Gastrocnemius medialis (tissue), 4 donors: Measurements from ENCODE around the gene ATP1A3.

Experiments used
- CTCF ChIP-seq, 5 experiments: fragments of 450-650 bp in 3 of 5; fragments of 200-600 bp in 2 of 5; sonication (generic) in 2 of 5; IDR thresholded peaks in 4 of 5; conservative IDR thresholded peaks in 1 of 5; 1 replicate in 4 of 5; 2 replicates in 1 of 5; pipeline ENCODE4 v1.5.1; 2016 to 2019; ENCODE audit warnings: antibody characterized with exemption in 5 of 5, mild to moderate bottlenecking in 3 of 5, moderate library complexity in 3 of 5
- POLR2A ChIP-seq, 2 donors: fragments of 450-650 bp; IDR thresholded peaks; one replicate each; pipeline ENCODE4 v1.6.1; 2017; ENCODE audit warnings: antibody characterized with exemption in 2 of 2, mild to moderate bottlenecking in 2 of 2, moderate library complexity in 2 of 2

GRCh38 chr19:41994994-41995958, 1.2 kb upstream of the ATP1A3 start:
- TF ChIP-seq CTCF (IDR thresholded peaks at IDR 0.05 in 4 of 5, conservative IDR thresholded peaks at IDR 0.05 in 1 of 5) (no peak), POLR2A (IDR thresholded peaks at IDR 0.05) (no peak)
